H4 (cell line): ENCODE results near the gene COL27A1. TPM values are rescaled to one million over a fixed set of nuclear protein-coding genes. Genes with fewer than 3 reads are reported as not detected.

ENCODE experiments used
- DNase-seq: peaks from one replicate; pipeline ENCODE4 v3.0.0-alpha.2; 2015; ENCODE audit warnings: low spot score
- total RNA-seq: library from RNA; depleted of rRNA; stranded (reverse); fragments of >200 nt; shearing (Covaris generic); gene quantifications from 2 replicates; pipeline ENCODE4 v1.2.3, GENCODE V29; 2014

Gene COL27A1
- total RNA-seq, 1 experiment from 2014 or later: 2.4 TPM

- no peak for DNase-seq
These were observed 13.1 kb downstream of the COL27A1 start for GRCh38 chr9:114168281-114169028.

GRCh38 chr9:114169029-114169951 lies 14.0 kb downstream of the COL27A1 start:
- DNase-seq: no peak

- no peak for DNase-seq
These were observed 14.8 kb downstream of the COL27A1 start for GRCh38 chr9:114169952-114170770.

GRCh38 chr9:114170771-114171461 lies 15.6 kb downstream of the COL27A1 start:
- DNase-seq: no peak

- DNase-seq: no peak
These were observed 16.2 kb downstream of the COL27A1 start for GRCh38 chr9:114171500-114171899.

- DNase-seq: no peak
These were observed 17.9 kb downstream of the COL27A1 start for GRCh38 chr9:114172981-114173833.

GRCh38 chr9:114174557-114174875 lies 19.2 kb downstream of the COL27A1 start:
- no peak for DNase-seq

GRCh38 chr9:114174876-114175771 lies 19.8 kb downstream of the COL27A1 start:
- DNase-seq: no peak

- DNase-seq: no peak
These were observed 21.4 kb downstream of the COL27A1 start for GRCh38 chr9:114176624-114177291.

GRCh38 chr9:114177423-114178064 lies 22.2 kb downstream of the COL27A1 start:
- no peak for DNase-seq

GRCh38 chr9:114178076-114178475 lies 22.7 kb downstream of the COL27A1 start:
- DNase-seq: no peak

- no peak for DNase-seq
These were observed 23.6 kb downstream of the COL27A1 start for GRCh38 chr9:114178756-114179450.

GRCh38 chr9:114179516-114179915 lies 24.2 kb downstream of the COL27A1 start:
- no peak for DNase-seq

- no peak for DNase-seq
These were observed 25.6 kb downstream of the COL27A1 start for GRCh38 chr9:114180696-114181606.

- no peak for DNase-seq
These were observed 26.5 kb downstream of the COL27A1 start for GRCh38 chr9:114181607-114182409.

- no peak for DNase-seq
These were observed 27.7 kb downstream of the COL27A1 start for GRCh38 chr9:114183006-114183405.
